Measurements from ENCODE around the gene WNK1. TPM values are rescaled to one million over a fixed set of nuclear protein-coding genes. Genes with fewer than 3 reads are reported as not detected.
"Not testable (repeated sequence)": the region's sequence is repeated elsewhere in the genome, so short reads cannot be mapped to it uniquely, and the experiment has no call there.

WNK1 gene
- total RNA-seq, 1 experiment from 2014 or later = 38.6 TPM

DNA sequence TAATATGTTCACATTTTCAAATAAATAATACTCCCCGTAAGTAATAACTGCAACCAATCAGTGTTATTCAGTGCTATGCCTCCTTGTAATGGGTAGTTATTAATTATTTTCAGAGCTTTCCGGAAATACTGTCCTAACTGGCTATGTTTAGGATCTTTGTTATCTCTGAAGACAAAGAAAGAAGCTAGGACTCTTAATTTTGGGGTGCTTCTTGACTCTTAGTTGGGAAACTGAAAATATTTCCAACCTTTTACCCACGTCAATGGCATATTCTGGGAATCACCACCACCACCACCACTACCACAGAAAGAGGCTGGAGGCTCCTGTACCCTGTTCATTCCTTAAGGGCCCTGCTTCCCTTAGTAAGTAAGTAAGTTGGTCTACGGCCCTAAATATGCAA is 158.0 kb downstream of the WNK1 start:
- DNase-seq (ENCODE audit: low spot score) = no peak

DNA sequence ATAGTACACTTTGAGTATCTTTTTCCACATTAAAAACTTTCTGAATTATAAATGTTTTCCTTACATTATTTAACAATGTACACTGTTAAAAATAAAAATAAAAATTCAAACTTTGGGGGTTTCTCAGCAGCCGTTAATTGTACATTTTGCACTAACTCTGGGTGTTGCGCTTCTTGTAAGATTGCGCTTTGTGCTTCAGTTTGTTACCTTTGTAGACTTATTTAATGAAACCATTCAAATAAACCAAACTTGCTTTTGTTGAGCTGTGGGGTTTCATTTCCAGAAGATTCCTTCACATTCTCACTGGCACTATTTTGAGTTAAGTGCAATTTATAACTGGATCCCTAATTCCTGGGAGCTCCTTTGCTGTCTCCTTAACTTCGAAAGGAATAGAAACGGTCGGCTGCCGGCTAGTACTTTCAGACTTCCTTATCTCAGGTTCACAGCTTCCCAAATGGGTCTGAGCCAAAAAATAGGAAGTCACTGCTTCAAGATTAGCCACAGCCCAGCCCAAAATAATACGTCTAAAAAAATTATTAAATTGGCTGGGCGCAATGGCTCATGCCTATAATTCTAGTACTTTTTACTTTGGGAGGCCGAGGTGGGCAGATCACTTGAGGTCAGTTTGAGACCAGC is 158.9 kb downstream of the WNK1 start:
- no peak for DNase-seq (ENCODE audit: low spot score)

DNA sequence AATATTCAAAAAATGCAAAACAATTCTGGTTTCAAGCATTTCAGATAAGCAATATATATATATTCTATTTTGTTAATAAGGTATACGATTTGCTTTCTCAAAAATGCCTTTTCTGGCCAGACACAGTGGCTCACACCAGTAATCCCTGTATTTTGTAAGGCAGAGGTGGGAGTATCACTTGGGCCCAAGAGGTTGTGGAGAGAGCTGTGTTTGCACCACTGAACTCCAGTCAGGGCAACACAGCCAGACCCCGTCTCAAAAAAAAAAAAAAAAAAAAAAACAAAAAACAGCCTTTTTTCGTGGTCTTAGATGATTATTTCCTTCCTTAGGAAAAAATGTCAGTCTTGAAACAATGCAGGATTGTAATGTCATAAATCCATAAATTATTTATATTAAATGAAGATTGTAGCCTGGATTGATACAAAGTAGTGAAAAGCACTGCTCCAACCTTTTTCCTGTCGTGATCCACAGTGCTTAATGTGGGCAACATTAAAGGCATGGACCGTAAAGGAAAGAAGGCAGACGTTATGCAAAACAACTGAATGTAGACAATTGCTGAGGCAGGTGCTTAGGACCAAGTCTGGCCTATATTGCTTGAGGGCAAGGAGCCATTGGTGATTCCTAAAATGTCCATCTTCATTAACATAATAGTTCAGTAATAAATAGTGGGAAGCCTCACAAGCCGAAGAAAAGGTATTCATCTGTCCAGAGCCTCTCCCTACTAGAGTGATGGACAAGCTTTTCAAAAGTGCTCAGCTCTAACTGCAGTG is 160.3 kb downstream of the WNK1 start:
- no peak for DNase-seq (ENCODE audit: low spot score)

DNA sequence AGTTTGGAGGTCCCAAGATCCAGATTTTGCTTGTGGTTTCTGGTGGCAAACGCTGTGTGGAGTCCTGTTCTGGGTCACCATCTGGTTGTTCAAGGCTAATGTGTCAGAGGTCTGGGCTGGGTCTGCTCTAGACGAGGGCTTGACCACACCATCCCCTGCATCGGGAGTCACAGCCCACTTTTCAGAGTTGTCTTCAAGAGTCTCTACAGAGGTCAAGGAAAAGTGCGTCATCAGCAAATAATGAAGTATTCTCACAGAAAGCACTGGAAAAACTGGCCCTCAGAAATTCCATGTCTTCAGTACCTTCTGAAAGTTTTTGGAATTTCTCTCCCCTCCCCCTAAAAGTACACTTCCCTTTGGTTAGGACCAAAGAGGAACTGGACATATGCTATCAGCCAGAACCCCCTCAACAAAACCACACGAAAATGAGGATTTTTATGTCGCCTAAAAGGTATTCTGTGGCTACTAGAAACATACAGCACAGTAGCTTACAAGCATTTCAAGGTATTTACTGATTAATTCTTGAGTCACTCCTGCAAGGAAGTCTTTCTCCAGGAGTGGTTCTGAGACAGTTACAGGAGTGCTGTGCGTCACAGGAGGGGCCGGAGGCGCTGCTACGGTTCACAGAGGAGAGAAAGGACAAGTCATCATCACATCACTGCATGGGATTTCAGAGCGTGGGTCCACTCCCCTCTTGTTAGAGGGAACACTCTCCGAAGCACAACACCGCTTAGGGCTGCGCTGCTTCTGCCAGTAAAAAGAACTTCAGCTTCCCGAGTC is 161.7 kb downstream of the WNK1 start:
- DNase-seq (ENCODE audit: low spot score) = peak; percentile 23

DNA sequence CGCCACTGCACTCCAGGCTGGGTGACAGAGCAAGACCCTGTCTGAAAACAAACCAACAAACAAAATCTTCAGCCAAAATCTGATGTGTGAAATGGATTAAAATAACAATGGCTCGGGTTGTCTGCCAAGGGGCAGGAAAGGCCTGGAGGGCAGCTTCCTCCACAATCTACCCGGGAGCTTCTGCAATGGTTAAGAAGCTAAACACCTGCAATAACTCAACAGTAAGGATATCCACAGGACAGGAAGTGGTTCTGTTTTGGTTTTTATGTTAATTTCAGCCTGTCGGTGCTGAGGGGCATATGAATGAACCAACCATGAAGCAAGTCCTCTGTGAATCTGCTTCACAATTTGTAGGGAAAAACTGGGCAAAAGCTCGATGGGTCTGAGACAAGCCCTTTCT is 162.7 kb downstream of the WNK1 start:
- DNase-seq (ENCODE audit: low spot score) = no peak

DNA sequence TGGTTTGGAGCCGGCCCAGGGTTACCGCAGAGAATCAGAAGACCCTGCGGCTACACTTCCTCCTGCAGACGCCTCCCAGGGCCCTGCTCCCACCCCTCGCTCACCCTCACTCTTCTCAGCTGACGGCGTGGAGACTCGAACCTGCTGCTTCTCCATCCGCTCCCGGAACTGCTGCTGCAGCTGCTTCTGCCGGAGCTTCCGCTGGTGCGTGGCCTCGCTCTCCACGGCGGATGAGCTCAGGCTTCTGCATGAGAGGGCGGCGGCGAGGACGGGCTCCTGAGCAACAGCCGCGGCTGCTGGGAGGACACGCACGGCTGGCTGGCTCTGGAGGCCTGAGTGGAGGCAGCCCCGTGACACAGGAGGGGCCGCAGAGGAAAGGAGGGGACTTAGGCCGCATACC is 163.9 kb downstream of the WNK1 start:
- DNase-seq (ENCODE audit: low spot score) = no peak

DNA sequence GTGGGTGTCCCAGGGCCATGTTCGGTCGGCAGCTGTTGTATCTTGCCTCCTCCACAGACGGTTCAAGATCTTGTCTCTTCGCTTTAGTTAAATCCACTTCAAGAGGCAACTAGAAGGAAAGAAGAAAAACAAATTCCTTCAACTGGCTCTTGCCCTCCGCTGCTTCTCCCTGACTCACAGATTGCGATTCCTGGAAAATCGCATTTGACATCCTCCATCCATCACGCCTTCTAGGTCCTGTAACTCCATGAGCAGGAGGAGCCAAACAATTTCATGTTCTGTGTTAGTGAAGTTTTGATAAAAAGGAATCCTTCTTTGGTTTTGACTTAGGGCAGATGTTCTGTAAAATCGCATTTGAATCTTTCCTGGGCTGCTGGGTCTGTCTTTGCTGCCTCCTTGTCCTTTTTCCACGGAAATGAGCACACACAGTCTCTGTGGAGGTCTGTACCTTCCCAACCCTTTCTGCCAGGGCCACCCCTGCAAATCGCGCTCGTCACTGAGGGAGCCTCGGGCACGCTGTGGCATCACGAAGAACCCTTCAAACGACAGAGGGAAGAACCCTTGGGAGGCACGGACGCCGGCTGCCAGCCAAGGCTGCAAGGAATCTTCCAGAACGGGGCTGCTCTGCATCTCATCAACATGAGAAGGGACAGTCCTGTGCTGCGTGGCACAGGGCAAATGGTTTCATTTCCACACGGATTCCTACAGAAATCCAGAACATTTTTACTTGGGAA is 164.5 kb downstream of the WNK1 start:
- DNase-seq (ENCODE audit: low spot score) = no peak

DNA sequence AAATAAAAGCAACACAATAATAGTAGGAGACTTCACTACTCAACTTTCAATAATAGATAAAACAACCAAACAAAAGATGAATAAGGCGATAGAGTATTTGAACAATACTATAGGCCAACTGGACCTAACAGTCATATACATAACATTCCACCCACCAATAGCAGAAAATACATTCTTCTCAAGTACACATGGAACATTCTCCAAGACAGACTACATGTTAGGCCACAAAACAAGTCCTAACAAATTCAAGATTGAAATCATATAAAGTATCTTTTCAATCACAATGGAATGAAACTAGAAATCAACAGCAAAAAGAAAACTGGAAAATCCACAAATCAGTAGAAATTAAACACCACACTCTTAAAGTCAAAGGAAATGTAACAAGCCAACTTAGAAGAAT is 168.3 kb downstream of the WNK1 start:
- DNase-seq (ENCODE audit: low spot score) = no peak

DNA sequence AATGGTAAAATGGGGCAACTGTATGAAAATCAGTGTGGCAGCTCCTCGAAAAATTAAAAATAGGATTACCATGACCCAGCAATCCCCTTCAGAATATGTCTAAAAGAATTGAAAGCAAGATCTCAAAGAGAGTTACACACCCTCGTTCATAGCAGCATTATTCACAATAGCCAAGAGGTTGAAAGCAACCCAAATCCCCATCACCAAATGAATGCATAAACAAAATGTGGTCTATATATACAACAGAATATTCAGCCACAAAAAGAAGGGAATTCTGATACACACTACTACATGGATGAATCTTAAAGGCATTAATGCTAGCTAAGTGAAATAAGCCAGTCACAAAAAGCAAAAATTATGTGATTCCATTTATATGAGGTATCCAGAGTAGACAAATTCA is 169.9 kb downstream of the WNK1 start:
- no peak for DNase-seq (ENCODE audit: low spot score)

DNA sequence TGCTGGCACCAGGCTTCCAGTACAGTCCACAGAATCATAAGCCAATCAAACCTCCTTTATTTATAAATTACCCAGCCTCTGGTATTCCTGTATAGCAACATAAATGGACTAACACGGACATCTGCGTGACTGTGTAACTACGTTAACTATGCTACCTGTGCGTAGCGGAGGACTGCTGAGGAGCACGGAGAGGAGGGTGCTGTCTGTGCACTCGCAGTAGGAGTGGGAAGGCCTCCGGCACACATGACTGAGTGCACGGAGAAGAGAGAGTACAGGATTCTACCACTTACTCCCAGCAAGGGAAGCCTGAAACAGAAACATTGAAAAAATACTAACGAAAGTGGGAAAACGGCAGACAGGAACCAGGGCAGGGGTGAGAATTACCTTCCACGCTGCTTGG is 174.3 kb downstream of the WNK1 start:
- DNase-seq (ENCODE audit: low spot score) = no peak

DNA sequence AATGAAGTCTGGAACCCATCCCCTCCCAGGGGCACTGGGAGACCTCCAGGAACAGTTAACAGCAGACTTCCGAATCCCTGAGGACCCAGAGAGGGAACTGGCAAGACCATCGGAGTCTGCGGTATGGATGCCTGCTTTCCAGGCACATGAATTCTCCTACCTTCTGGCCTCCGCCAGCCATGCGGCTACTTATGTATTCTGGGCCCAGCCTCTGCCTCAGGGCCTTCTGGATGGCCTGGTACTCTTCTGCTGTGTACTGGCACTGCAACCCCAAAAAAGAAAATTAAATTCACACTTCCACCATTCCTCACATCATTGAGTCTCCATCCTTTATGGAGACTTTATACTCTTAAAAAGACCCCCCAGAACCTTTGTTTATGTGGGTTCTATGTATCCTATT is 178.7 kb downstream of the WNK1 start:
- no peak for DNase-seq (ENCODE audit: low spot score)

DNA sequence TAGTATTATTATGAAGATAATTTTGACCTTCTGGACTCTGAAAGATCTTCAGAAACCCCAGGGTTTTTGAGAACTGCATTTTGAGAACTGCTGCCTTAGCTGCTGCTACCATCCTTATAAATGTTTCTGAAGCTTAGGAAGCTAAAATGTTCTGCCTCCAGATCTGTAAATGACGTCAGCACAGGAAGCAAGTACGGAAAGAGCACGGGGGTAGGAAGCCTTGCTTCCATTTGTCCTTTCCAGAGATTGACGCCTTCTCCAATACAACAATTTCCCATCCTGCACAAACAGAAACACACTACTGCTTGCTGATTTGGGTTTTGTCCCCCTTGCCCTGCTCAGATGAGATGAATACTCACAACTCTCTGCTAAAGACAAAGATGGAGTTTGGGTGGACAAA is 179.2 kb downstream of the WNK1 start:
- DNase-seq (ENCODE audit: low spot score) = no peak

DNA sequence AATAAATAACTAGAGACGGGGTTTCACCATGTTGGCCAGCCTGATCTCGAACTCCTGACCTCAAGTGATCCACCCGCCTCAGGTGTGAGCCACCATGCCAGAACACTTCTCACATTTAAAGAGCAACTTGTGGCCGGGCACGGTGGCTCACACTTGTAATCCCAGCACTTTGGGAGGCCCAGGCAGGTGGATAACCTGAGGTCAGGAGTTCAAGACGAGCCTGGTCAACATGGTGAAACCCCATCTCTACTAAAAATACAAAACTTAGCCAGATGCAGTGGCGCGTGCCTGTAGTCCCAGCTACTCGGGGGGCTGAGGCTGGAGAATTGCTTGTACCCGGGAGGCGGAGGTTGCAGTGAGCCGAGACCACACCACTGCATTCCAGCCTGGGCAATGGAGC is 183.5 kb downstream of the WNK1 start:
- not testable (repeated sequence) for DNase-seq (ENCODE audit: low spot score)

DNA sequence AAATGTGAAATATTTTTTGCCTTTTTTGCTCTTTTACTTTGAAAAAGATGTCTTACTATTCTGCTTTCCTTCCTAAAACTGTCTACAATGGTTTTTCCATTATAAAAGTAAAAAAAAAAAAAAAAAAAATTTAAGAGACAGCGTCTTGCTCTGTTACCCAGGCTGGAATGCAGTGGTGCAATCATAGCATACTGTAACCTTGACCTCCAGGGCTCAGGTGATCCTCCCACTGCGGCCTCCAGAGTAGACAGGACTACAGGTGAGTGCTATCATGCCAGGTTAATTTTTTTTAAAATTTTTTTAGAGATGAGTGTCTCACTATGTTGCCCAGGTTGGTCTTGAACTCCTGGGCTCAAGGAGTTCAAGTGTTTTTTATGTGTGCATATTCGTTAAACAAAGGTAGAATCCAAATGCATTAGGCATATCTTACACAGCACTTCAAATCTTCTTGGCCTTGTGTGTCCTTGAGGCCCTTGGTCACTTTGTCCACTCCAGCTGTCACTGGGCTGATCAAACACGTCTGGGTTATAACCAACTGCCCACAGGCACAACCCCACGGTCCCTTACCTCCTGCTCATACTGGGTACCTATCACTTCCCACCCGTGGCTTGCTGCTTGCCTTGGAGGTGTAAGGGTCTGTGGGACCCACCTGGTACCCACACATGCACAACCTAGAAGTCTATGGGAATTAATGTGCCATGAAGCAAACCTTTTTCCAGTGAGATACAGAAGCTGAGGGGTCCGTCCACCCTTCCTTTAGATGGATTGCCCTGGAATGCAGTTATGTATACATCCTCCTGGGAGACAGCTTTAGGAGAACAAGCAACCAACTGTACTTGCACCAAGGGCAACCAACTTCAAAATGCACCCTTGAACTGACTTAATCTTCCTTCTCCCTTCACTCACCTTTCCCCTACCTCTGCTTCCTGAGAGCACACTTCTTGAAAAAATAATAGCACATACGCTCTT is 184.3 kb downstream of the WNK1 start:
- no peak for DNase-seq (ENCODE audit: low spot score)

DNA sequence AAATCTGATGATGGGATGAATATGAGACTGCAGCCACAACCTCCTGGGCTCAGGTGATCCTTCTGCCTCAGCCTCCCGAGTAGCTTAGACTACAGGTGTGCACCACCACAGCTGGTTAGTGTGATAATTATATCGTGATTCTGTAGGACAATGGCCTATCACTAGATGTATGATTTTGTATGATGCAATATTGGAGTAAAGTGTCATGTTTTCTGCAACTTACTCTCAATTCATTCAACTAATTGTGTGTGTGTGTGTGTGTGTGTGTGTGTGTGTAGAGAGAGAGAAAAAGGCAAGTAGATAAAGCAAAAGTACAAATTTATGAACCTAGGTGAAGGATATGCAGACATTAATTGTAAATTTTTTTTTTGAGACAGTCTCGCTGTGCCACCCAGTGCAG is 186.4 kb downstream of the WNK1 start:
- no peak for DNase-seq (ENCODE audit: low spot score)

DNA sequence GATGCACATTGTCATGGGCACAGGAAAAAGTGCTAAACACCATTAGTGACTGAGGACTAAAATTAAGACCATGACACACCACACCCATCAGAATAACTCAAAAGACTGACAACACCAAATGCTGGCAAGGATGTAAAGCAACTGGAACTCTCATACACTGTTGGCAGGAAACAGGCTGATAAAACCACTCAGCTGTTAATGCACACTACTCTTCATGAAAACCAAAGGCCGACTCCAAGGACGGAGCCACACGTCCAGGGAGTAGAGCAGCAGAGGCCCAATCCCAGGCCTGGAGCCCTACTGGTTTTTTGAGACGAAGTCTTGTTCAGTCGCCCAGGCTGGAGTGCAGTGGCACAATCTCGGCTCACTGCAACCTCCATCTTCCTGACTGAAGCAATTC is 190.7 kb downstream of the WNK1 start:
- DNase-seq (ENCODE audit: low spot score) = no peak

DNA sequence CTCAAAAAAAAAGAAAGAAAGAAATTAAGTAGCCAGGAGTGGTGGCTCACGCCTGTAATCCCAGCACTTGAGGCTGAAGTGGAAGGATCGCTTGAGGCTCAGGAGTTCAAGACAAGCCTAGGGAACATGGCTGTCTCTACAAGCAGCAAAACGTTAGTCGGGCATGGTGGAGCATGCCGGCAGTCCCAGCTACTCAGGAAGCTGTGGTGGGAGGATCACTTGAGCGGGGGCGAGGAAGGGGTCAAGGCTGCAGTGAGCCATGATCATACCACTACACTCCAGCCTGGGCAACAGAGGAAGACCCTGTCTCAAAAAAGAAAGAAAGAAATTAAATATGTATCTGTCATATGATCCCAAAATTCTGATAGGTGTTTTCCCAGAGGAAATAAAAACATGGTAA is 191.8 kb downstream of the WNK1 start:
- no peak for DNase-seq (ENCODE audit: low spot score)

DNA sequence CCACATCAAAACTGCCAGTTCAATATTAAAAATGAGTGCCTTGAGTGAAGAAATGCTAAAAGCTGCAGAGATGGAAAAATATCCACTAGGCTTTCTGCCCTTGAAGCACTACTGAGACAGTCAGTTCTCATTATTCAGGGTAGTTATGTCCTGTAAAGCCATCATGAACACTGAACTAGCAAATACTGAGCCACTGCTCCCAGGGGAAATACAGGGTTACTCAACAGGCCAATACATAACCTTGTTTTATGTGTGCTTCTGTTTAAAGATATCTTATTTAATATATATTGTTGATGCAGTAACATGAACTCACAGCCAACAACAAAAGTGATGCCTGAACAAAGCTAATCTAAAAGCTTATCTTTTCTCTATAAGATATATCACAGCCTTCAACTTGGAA is 193.8 kb downstream of the WNK1 start:
- no peak for DNase-seq (ENCODE audit: low spot score)

DNA sequence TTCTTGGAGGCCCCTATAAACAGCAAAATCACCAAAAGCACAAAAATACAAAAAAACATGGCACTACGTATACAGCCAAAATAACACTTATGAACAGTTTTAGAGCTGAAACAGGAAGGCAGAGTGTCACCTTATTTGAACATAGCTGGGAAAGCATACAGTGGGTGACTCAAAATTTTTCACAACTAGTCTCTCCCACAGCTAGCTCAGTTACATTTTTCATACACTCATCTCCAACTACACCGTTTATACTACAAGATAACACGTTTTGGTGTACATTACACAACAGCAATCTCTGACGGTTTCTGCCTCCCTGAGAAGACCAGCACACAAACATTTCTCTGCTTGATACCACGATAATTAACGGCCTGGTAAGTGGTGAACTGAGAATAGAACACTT is 194.3 kb downstream of the WNK1 start:
- DNase-seq (ENCODE audit: low spot score) = no peak

DNA sequence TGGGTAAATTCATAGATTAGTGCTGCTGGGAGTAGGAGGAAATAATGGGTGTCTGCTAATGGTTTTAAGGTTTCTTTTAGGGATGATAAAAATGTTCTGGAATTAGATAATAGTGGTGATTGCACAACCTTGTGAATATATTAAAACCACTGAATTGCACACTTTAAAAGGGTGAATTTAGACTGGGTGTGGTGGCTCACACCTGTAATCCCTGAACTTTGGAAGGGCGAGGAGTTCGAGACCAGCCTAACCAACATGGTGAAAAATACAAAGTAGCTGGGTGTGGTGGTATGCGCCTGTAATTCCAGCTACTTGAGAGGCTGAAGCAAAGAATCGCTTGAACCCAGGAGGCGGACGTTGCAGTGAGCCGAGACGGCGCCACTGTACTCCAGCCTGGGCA is 195.9 kb downstream of the WNK1 start:
- DNase-seq (ENCODE audit: low spot score) = no peak
